Chondrocyte (in vitro differentiated cells): ENCODE measurements around the gene TANGO2. TPM values are rescaled to one million over a fixed set of nuclear protein-coding genes. Genes with fewer than 3 reads are reported as not detected.

Source experiments
- DNase-seq: peaks from one replicate; pipeline ENCODE4 v3.0.0; 2021; ENCODE audit warnings: mixed read lengths, low spot score
- H3K27ac Mint-ChIP-seq: one replicate; pipeline ENCODE4 v1.8.0; 2021; ENCODE audit warnings: mild to moderate bottlenecking, moderate library complexity, mixed read lengths; ENCODE audit not compliant: unreplicated experiment
- H3K27me3 Mint-ChIP-seq: 2 replicates; pipeline ENCODE4 v1.8.0; 2021; ENCODE audit warnings: low read depth, mixed read lengths
- H3K36me3 Mint-ChIP-seq: 2 replicates; pipeline ENCODE4 v1.8.0; 2021; ENCODE audit warnings: low read depth, mixed read lengths
- H3K4me1 Mint-ChIP-seq: 2 replicates; pipeline ENCODE4 v1.8.0; 2021; ENCODE audit warnings: low read depth, mild to moderate bottlenecking, mixed read lengths
- H3K4me3 Mint-ChIP-seq: one replicate; pipeline ENCODE4 v1.8.0; 2021; ENCODE audit warnings: mild to moderate bottlenecking, moderate library complexity, mixed read lengths; ENCODE audit not compliant: unreplicated experiment
- H3K9me3 Mint-ChIP-seq: 2 replicates; pipeline ENCODE4 v1.8.0; 2021; ENCODE audit warnings: low read depth, mixed read lengths
- CTCF ChIP-seq: fragments of 200-600 bp; sonication (generic); IDR thresholded peaks from 2 replicates; pipeline ENCODE4 v1.5.0; 2021; ENCODE audit warnings: antibody characterized with exemption, mild to moderate bottlenecking, moderate library complexity
- total RNA-seq: library from RNA; stranded (reverse); gene quantifications from 3 replicates; pipeline ENCODE4 v1.2.1, GENCODE V29; 2021

Gene TANGO2
- total RNA-seq, 1 donor from 2014 or later, result 30.1 TPM

- Mint-ChIP-seq H3K4me3 (no peak overlapping the region), H3K27me3 (no peaks in the 10 kb centered on the region), H3K9me3 (no peaks in the 10 kb centered on the region), H3K4me1 (no peaks in the 10 kb centered on the region), H3K27ac (no peak overlapping the region), H3K36me3 (peaks cover 20% of the 10 kb centered on the region)
- TF ChIP-seq CTCF, result no peak
- DNase-seq, result no peak
Measured at GRCh38 chr22:20055144-20055543, 34.2 kb downstream of the TANGO2 start.

- no peak for TF ChIP-seq CTCF
- Mint-ChIP-seq H3K4me1 (no peaks in the 10 kb centered on the region), H3K27ac (no peak overlapping the region), H3K9me3 (no peaks in the 10 kb centered on the region), H3K36me3 (peaks cover 21% of the 10 kb centered on the region), H3K27me3 (no peaks in the 10 kb centered on the region), H3K4me3 (no peak overlapping the region)
- DNase-seq, result no peak
Measured at GRCh38 chr22:20055654-20056053, 34.7 kb downstream of the TANGO2 start.

GRCh38 chr22:20056161-20056560 lies 35.3 kb downstream of the TANGO2 start:
- no peak for TF ChIP-seq CTCF
- no peaks in the 10 kb centered on the region for H3K27me3 Mint-ChIP-seq
- H3K36me3 Mint-ChIP-seq, result peaks cover 21% of the 10 kb centered on the region
- H3K4me1 Mint-ChIP-seq, result no peaks in the 10 kb centered on the region
- H3K9me3 Mint-ChIP-seq, result no peaks in the 10 kb centered on the region
- H3K27ac Mint-ChIP-seq, result no peak overlapping the region
- H3K4me3 Mint-ChIP-seq, result no peak overlapping the region
- DNase-seq, result no peak

GRCh38 chr22:20056696-20057386 lies 35.9 kb downstream of the TANGO2 start:
- no peaks in the 10 kb centered on the region for H3K27me3 Mint-ChIP-seq

GRCh38 chr22:20057596-20058268 lies 36.8 kb downstream of the TANGO2 start:
- Mint-ChIP-seq H3K4me1 (no peaks in the 10 kb centered on the region), H3K27me3 (no peaks in the 10 kb centered on the region), H3K36me3 (peaks cover 20% of the 10 kb centered on the region), H3K9me3 (no peaks in the 10 kb centered on the region), H3K4me3 (no peak overlapping the region), H3K27ac (no peak overlapping the region)
- TF ChIP-seq CTCF, result no peak
- no peak for DNase-seq

More at GRCh38 chr22:20056696-20057386, 35.9 kb downstream of the TANGO2 start:
- Mint-ChIP-seq H3K4me3 (no peak overlapping the region), H3K9me3 (no peaks in the 10 kb centered on the region), H3K27ac (no peak overlapping the region), H3K4me1 (no peaks in the 10 kb centered on the region), H3K36me3 (peaks cover 21% of the 10 kb centered on the region)
- DNase-seq, result no peak
- no peak for TF ChIP-seq CTCF
